Measurements from ENCODE around the gene TMEM178B.

GRCh38 chr7:141461924-141462323, 388.1 kb downstream of the TMEM178B start:
- TF ChIP-seq CTCF (IDR thresholded peaks at IDR 0.05; ENCODE audit: poor library complexity) (no peak), EZH2 (IDR thresholded peaks at IDR 0.05; ENCODE audit: borderline replicate concordance) (no peak), EZH2phosphoT487 (IDR thresholded peaks at IDR 0.05; ENCODE audit: low read depth, severe bottlenecking, unreplicated experiment) (no peak)
